NCI-H1436 treated with DMSO at 0.1 percent for 48 hours (cell line): Measurements from ENCODE around the gene HNF1B.
"Not testable (repeated sequence)": the region's sequence is repeated elsewhere in the genome, so short reads cannot be mapped to it uniquely, and the experiment has no call there.

Experiments used
- DNase-seq: peaks from one replicate; lab custom pipeline; 2025; lab: John Stamatoyannopoulos, UW

HNF1B gene, protein sequence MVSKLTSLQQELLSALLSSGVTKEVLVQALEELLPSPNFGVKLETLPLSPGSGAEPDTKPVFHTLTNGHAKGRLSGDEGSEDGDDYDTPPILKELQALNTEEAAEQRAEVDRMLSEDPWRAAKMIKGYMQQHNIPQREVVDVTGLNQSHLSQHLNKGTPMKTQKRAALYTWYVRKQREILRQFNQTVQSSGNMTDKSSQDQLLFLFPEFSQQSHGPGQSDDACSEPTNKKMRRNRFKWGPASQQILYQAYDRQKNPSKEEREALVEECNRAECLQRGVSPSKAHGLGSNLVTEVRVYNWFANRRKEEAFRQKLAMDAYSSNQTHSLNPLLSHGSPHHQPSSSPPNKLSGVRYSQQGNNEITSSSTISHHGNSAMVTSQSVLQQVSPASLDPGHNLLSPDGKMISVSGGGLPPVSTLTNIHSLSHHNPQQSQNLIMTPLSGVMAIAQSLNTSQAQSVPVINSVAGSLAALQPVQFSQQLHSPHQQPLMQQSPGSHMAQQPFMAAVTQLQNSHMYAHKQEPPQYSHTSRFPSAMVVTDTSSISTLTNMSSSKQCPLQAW

DNA sequence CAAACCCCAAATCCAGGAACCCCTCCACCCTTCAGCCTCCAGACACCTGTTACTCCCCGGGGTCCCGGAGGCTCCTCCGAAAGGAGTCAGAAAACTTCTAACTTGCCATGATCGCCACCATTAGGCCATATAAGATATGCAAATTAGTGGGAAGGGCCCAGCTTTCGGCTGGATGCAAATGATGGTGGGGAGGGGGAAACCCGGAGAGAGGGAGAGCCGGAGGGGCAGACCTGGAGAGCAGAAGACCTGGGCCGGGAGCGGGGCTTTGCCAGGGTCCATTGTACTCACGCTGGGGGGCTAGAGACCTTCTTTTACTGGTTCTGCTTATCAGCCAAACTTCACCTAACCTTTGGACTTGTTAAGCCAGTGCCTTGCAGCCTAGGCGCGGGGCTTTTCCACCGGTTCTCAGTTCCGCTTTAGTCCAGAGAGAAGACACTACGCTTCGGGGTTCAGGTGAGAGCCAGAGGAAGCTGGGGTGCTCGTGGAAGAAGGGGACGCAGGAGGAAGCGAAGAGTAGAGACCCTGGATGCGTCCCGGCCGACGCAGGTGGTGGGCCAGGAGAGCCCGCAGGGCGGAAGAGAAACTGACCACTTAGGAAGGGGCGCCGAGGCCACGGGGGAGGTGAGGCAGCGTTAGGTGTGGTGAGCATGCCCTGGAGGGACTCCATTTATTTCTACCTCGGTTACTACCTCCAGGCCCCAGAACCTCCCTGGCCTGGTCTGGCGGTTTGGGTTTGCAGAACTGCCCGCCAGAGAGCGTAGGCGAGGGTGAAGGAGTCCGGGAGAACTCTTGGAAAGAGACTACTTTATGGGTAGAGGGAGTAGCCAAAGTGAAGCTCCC lies at the start of gene HNF1B:
TSS of gene HNF1B (minus strand) at position 99 of the 840 bp plus-strand sequence. CDS start 175 bp downstream, outside the sequence.
- no peak for DNase-seq

DNA sequence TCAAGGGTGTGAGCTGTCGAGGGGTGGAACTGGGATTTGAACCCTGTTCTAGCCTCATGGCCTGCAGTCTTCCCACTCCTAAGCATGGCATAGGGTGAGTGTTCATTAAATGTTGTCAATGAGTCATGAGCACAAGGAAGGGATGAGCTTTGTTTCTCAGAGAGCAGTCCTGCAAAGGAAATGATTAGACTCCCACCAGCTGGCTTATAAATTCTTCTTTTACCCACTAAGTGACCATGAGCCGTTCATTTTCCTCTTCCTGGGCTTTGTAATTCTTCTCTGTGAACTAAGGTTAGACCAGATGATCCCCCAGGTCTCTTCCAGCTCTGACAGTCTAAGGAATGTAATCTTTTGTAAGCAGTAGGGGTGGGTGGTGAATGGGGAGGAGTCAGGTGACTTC lies 47.9 kb upstream of the HNF1B start:
- DNase-seq, result no peak

GRCh38 chr17:37791447-37792399 lies 46.9 kb upstream of the HNF1B start:
- no peak for DNase-seq

GRCh38 chr17:37789771-37790541 lies 45.1 kb upstream of the HNF1B start:
- DNase-seq, result no peak

GRCh38 chr17:37789021-37789565 lies 44.2 kb upstream of the HNF1B start:
- no peak for DNase-seq

GRCh38 chr17:37788526-37788925 lies 43.7 kb upstream of the HNF1B start:
- no peak for DNase-seq

DNA sequence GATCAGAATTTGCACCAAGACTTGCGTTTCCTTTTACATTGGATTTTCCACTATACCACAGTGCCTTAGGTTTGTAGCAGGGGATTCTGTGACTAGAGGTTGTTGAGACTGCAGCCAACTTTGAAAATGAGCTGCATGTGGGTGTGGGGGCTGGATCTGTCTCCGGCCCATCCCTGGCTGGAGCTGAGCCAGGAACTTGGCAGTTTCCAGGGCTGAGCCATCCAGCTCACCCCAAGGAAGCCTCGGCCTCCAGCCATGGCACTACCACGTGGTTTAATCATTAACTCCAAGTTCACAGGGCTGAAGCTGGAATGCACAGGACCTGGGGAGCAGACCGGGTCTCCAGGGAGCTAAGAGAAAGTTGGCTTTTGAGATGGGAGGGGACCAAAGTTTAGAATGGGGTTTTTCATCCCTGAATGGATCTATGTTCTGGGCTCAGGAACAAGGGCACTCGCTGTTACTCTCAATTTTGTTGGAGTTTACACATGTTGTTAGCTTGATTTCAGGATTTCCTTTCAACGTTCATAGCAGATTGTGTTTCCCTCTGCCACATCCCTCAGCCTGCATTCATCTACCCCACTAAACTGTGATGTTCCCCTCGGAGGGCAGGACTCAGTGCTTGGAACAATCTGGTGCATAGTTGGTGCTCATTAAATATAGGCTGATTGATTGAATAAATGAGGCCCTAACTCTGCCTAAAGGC lies 42.3 kb upstream of the HNF1B start:
- no peak for DNase-seq

GRCh38 chr17:37786481-37786880 lies 41.6 kb upstream of the HNF1B start:
- DNase-seq, result no peak

GRCh38 chr17:37782460-37782859 lies 37.6 kb upstream of the HNF1B start:
- not testable (repeated sequence) for DNase-seq

DNA sequence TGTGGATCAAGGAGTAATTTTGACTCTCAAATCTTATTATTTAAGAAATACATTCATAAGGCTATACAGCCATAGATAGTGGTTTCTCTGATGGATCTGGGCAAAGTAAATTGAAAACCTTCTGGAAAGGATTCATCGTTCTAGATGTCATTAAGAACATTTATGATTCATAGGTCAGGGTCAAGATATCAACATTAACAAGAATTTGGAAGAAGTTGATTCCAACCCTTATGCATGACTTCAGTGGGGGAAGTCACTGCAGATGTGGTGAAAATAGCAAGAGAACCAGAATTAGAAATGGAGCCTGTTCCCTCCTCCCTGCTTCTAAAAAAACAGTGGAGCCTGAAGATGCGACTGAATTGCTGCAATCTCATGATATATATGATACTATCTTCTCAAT lies 36.6 kb upstream of the HNF1B start:
- DNase-seq, result no peak

DNA sequence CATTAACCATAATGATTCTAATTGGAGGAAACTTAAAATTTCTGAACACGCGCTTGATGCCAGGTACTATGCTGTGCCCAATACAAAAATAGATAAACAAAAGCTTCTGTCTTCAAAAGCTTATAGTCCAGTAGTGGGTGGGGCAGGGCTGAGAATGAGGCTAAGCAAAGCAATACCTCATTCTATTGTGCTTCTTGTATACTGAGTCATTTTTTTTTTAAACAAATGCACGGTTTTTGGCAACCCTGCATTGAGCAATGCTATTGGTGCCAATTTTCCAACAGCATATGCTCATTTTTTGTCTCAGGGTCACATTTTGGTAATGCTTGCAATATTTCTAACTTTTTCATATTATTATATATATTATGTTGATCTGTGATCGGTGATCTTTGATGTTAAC lies 34.7 kb upstream of the HNF1B start:
- DNase-seq, result no peak

DNA sequence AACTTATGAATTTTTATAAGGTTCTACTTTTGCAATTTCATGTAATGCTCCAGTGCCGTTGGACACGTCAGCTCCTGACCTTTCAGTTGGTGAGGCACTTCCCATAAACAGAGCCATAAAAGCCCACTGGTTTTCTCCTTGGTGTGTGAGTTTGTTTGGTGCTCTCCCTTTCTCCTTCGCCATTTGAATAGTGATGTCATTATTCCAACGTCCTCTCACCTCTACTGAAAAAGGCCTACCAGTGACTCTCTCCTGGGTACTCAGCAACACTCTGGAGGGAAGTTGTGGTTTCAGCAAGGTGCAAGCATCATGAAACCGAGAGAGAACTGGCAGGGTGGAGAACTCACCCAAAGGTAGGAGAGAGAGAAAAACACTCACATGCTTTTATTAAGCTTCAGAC lies 29.6 kb upstream of the HNF1B start:
- no peak for DNase-seq

- no peak for DNase-seq
Measured at GRCh38 chr17:37772982-37773381, 28.1 kb upstream of the HNF1B start.

DNA sequence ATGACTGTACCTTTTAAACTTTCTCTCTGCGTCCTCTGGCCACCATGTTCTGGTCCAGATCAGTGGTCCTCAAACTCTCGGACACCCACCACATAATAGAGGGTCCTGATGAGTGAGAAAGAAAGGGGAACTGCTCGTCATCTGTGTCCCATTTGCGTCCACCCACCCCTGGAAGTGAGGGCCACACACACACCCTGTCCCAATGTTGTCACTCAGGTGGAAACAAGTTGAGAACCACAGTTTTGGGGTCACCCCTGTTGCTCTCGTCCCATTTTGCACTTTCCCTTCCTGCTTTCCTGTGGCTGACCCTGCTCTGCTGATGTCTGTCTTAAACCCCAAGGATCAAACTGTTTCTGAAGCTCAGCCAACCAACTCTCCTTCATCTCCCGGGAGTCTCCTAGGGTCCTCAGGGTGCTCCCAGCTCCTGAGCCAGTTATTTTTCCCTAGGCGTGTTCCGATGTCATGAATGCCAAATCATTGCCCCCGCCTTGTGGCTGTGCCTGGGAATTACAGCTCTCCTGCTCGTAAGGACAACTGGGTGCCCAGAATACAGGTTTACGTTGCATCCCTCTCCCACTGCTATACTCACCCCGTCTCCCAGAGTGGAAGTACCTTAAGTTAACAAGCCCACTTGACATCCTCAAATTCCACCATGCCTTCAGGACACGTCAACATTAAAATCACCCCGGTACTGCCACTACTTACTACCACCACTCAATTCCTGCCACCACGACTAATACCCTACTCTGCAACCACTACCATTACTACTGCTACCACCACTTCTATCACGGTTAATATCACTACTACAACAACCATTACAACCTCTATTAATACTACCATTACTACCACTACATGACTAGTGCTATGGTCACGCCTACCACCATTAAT lies 26.0 kb upstream of the HNF1B start:
- DNase-seq, result no peak

DNA sequence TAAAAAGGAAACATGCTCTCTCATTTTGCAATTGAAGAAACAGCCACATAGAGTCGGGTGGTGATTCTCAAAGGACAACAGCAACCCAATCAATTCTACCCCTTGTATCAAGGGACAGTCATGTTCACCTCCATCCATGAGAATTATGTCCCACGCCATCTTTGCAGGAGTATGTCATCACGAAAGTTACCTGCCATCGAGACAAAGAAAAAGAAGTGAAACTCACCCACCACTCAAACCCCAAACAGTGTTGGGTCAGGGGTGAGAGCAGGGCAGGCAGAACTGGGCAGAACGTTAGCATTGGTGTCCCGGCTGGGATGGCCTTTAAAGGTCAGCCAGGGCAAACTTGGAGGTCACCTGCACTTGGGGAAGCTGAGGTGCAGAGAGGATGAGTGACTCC lies 24.2 kb upstream of the HNF1B start:
- DNase-seq, result no peak

DNA sequence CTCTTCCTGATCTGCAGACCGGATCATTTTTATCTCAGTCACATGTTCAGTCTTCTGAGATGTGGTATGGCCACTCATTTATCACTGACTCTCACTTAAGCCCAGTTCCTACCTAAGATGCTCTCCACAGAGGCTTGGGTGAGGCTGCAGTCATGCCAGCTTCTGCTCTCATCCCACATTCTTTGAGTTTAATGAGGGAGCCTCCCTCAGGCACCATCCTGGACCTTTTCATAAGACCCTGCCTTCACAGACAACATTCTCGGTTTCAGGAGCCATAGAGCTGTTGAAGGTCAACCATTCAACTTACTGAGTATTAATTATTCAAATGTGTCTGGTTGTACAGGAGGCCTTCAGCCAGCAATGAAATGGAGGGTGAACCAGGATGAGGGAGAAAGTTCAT lies 23.6 kb upstream of the HNF1B start:
- DNase-seq, result no peak

- DNase-seq, result no peak
Measured at GRCh38 chr17:37766971-37767370, 22.1 kb upstream of the HNF1B start.

- DNase-seq, result no peak
Measured at GRCh38 chr17:37764383-37764782, 19.5 kb upstream of the HNF1B start.

- no peak for DNase-seq
Measured at GRCh38 chr17:37762666-37763065, 17.8 kb upstream of the HNF1B start.
